T-helper 9 cell (primary cell): ENCODE data around the gene SMAD3.

Source experiments
- DNase-seq: peaks from one replicate; pipeline ENCODE4 v3.0.0-alpha.2; 2020

SMAD3 gene

DNA sequence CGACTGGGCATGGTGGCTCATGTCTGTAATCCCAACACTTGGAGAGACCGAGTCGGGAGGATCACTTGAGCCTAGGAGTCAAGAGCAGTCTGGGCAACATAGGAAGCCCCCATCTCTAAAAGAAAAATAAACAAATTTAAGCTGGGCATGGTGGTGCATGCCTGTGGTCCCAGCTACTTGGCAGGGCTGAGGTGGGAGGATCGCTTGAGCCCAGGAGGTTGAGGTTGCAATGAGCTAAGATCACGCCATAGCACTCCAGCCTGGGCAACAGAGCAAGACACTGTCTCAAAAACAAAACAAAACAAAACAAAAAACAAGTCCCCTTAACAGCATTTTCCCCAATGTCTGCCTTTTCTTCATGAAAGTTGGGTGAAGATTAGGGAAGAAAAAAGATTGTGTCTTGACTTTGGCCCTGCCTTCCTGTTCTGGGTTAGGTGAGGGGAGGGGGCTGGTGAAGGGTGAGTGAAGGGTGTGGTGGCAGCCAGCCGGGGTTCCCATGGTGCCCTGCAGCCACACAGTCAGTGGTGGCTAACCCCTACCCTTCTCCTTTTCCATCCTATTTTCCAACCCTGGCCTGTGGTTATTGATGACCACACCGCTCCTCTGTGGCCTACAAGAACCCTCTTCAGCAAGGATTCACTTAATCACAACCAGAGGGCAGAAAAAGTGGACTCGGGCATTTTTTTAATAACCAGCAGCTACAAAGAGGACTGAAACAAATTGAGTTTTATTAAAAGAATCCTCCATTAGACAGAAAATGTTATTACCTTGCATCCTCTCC, 28.4 kb upstream of the SMAD3 start:
- DNase-seq = no peak

DNA sequence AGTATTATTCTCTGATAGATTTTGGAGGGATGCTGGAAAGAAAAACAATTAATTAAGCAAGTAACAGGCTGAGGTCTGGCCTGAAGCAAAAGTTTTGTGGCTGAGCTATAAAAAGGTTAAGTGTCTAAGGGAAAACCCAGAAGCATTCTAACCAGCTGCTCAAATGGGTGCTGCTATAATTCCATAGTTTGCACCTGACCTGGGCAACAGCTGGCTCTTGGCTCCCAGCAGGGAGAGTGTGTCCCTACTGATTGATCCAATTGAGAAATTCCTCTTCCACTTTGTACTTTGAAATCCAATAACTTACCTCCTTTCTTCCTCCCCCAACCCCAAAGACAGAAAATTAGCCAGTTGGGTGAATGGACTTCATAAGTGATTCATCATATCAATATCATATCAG, 27.7 kb upstream of the SMAD3 start:
- no peak for DNase-seq

DNA sequence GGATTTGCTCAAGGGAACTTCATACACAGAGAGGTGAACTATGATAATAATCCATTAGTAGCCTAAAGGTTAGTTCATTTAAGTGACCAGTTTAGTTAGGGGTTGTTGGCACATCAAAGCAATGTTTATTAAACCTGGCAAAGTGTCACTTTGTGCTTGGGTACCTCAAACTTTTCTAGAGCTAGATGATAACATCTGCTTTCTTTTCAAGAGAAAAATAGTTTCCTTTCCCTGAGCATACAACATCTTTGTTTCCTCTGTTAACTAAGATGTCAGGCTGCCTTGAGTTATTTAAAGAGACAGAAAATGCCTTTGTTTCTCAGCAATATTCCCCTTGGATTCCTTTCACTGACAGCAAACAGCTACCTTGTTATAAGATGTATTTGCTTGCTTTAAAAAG, 26.7 kb upstream of the SMAD3 start:
- DNase-seq = no peak

DNA sequence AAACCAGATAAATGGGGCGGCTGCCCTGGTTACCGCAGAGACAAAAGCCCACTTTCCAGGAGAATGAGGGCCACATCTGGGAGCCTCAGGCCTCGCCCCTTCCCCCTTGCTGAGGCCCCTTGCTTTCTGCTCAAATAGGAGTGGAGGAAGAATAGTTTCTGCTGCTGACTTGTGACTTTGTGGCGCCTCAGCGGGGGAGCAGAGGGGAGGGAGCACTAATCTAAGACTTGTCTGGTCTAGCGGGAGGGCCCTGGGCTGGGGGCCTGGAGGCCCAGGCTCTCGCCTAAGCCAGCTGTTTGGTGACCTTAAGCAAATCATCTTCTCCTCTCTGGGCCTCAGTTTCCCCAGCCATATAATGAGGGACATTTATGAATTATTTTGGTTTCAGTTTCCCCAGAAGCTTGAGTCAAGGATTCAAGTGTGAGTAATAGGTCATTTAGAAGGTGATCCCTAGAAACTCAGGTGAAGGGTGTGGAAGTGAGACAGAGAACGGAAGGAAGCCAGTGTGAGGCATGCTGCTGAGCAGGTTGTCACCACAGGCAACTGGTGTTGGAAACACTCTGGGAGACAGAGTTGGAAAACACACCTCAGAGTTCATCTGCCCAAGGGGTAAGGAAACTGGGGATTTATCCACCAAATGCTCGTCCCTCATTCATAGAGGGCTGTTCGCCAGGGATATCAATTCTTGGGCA, 25.9 kb upstream of the SMAD3 start:
- DNase-seq = no peak

DNA sequence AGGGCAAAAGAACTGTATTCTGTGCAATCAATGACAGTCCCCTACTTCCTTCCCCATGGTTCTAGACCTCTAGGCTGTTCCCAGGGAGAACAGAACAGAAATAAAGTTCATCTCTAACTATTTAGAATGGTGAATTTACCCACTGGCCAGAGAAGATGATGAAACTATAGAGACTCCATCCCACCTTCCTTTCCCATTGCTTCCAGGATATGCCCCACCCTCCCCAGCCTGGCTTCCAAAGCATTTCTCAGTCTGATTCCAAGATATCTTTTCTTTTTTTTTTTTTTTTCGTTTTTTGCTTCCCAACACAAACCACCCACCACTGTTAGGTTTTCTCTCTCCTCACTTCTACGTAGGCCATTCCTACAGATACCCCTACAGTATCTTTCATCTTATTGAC, 25.1 kb upstream of the SMAD3 start:
- no peak for DNase-seq

DNA sequence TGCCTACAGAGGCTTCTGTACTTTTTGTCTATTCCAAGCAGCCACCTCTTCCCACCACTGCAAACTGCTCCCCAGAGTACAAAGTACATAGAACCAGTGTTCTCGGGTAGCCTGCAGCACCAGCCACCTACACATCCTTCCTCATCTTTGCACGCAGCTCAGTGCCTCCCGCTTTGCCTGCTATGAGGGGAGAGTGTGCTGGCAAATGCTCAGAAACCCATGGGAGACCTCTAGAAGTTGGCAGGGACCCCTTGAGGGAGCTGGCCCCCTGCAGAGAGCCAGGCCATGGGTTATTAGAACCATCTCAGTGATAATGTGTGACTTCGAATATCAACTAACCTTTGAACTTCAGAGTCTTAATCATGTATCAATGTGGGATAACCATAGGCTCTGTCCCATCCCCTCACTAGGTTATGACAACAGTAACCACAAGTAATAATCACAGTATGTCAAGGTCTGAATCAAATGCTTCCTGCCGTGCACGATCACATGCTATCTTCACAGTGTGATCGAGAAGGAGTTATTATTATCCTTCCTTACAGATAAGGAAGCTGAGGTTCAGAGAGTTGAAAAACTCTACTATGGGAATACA, 22.8 kb upstream of the SMAD3 start:
- DNase-seq = no peak

DNA sequence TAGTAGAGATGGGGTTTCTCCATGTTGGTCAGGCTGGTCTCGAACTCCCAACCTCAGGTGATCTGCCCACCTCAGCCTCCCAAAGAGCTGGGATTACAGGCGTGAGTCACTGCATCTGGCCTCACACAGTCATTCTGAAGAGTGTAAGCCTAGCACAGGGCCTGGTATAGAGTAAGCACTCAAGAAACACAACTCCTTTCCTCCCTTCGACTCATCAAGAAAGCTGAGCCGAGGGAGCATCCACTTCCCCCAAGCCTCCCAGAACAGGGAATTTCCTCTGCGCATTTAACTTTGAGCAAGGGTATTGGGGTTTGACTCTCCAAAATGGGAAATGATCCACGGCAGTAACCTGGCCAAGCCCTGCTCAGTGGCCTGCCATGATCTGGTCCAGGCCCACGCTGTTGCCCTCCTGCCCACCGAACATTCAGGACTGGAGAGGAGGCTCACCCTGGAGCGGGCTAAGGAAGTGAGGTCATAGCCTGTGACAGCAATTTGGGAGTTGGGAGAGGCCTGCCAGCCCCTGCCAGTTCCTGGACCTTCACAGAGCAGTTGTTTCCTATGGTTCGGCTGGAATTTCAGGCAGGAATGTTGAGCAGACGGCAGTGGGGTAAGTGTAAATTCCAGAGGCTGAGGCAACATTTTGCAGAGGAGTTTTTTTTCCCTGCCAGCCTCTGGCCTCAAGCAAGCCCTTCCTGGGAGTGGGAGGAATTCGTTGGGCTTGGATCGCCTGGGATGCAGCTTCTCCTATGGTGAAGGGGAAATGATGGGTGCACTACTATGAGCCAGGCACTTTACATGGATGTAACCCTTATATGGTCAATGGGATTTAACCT, 21.2 kb upstream of the SMAD3 start:
- no peak for DNase-seq

DNA sequence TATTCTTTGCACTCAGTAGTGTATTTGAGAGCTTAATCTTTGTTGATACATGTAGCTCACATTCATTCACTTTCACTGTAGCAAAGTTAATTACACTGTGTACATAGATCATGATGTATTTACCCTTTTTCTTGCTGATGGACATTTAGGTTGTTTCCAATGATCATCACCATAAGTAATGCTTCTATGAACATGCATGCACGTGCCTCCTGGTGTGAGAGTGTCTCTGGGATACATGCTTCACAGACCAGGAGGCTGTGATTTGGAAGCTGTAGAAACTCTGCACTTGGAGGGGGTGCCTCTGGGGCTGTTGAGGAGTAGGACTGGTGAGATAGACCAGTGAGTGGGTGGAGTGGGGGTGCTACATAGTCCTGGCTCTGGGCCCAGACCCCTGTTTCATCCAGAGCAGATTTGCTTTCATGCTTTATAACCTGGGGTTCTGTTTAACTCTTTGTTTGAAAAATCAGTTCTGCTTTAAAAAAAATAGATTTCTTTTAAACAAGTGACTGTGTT, 18.2 kb upstream of the SMAD3 start:
- DNase-seq = no peak

DNA sequence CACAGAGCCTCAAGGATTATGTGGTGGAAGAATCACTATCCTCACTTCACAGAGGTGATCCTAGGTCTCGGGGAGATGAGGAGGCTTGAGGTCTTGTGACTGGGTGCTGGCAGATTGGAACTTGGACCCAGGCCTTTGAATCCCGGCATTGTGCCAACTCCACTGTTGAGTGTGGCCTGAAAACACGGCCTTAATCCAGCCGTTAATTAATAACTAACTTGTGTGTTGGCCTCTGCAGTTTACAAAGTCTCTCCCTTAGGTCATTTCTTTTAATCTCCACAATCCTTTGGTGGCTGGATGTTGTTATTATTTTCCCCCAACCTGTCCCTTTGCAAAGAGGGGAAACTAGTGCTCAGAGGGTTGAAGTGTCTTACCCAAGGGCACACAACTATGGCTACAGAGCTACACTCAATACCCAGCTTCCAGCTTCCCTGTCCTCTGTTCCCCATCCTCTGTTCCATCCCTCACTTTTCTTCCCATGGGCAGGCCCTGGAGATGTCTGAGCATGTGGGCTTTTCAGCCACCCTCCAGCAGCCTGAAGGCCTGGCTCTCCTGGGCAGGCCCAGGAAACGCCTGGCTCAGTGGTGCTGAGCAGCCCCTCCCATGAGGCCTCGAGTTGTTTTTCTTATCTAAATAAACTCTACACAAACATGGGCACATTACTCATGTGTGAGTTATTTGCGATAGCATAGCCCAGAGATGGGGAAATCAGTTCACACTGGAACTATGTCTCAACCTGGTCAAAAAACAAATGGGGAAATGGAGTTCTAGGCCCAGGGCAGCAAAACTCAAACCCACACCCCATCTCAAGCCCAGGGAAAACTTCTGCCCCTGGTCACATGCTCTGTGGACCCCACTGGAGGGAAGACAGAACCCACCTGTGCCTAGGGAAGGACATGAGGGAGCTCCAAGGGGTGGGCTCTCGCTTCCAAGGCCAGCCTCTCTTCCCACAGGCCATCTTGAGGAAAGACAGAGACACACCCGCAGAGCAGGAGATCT, 16.8 kb upstream of the SMAD3 start:
- no peak for DNase-seq

DNA sequence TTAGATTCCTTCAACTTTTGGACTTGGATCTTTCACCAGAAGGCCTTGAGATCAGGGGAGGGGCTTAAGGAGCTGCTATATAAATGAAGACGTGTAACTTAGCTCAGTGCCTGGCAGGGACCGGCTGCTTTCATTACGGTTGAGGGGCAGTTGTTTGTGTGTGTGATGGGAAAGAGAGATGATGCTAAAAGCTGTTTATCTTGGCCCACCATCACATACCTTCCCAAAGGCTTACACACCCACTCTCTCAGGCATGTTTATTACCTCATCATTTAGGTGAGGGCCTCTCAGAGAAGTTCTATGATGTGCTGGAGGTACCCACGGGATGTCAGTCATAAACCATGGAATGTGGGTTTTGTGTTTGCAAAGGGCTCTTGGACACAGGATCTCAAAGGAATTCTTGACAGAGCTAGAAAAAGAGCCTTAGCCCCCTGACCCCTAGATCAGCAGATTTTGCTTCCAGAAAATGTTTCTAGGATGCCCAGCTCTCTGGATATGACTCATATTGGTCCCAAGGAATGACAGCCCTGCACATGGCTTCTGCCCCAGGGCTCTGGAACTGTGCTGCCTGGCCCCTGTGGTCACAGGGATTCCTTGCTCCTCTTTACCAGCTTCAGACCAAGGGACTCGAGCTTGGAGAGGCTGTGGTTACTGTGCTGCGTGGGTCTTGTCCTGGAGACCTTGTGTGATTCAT, 15.9 kb upstream of the SMAD3 start:
- DNase-seq = no peak

DNA sequence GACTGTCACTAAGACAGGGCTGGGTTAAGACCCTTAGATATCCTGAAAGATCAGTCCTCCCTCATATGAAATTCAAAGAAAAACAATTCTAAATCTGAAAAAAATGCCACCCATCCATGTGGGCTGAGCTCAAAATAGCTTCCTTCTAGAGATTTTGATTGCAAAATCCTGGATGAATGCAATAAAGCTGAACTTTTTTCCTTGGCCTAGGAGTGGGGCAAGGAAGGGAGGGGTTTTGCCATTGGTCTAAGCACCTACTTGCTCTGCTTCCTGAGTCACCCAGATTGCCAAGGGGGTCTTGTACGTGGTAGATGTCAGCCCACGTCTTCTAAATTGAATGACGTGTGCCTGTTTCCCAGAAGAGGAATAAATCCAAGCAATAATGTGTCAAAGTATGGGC, 15.3 kb upstream of the SMAD3 start:
- DNase-seq = no peak

DNA sequence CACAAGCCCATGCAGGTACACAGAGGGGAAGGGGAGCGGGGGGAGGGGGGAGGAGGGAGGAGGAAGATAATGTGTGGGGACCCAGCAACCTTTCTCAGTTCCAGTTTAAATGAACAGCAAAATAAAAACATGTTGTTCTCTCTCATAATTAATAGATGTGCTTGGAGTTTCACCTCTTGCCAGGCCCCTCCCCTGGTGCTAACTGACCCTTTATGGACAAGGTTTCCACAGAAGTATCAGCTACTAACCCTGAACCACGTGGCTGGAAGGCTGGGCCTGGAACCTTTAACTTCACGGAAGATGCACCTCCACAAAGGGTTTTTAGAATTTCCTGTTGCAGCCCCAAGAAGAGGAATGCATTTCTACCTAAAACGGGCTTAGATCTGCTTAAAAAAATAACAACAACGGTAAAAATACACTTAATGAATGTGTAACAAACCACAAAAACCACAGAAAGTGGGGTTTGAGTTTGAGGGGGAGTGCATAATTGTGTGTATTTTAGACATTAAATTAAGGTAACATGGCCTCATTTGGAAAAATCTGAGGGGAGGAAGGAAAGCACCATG, 14.8 kb upstream of the SMAD3 start:
- DNase-seq = no peak

DNA sequence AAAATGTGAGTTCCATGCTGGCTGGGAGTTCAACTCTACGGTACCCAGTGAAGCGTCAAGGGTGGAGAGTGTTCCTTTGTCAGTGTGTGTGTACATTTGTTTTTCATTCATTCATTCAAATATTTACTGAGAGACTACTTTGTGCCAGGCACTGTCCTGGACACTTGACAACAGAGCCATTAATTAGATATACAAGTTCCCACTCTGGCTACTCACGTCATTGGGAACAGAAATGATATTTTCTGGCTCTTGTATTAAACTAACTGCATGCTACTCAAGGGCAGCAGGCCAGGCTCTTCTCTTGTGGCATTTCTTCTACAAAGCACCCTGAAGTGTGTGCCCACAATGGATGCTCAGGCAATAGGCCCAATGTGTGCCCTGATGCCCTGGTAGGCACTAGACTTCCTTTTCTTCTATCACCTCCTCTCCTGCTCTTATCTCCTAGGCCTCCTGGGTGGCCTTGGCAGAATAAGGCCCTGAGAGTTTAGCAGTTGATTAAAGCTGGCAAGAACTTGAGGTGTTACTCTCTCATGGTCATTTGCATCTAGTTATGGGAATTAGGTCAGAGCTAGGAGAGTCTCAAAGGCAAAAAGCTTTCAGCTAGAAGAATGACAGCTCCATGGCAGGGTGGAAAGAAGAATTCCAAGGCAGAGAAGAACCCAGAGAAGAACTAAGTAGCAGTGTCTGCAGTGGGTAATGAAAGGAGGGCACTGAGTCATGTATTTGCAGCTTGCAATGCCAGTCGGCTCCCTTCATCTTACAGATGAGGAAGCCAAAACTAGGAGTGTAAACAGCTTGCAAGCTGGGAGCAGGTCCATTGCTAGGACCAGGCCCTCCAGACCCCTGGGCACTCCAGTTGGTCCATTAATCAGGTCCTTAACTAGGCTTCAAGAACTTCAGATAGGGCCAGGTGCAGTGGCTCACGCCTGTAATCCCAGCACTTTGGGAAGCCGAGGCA, 14.0 kb upstream of the SMAD3 start:
- DNase-seq = no peak

DNA sequence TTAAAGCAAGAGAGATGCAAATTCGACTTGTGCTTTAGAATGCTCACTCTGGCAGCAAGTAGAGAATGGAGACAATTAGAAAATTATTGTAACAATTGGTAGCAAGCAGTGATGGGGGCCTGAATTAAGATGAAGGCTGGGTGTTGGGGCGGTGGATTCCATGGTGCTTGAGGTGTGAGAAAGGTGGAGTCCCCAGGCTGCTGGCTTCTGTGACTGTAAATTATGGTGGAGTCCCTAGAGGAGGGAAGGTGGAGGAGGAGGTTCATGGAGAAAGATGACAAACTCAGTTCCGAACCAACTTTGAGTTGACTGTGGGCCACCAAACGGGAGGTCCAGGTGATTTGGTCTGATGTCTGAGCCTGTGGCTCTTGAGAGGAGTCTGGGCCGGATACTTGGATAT, 10.7 kb upstream of the SMAD3 start:
- DNase-seq = no peak

DNA sequence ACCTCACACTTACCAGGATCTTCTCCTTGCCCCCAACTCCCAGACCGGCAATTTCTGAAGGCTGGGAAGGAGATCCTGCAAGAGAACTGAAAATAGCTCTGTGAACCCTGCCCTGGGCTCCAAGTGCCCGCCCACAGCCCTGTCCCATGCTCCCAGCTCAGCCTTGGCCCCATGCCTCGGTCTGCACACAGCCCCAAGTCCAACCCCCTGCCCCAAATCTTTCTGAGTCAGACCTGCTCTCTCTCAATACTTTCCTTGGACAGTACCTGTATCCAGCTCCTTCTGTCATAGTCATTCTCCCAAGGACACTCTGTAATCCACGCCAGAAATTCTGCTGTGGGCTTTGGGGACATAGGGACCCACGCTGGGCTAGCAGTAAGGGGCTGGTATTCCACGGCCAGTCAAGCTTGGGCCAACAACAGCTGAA, 6.3 kb upstream of the SMAD3 start:
- no peak for DNase-seq

DNA sequence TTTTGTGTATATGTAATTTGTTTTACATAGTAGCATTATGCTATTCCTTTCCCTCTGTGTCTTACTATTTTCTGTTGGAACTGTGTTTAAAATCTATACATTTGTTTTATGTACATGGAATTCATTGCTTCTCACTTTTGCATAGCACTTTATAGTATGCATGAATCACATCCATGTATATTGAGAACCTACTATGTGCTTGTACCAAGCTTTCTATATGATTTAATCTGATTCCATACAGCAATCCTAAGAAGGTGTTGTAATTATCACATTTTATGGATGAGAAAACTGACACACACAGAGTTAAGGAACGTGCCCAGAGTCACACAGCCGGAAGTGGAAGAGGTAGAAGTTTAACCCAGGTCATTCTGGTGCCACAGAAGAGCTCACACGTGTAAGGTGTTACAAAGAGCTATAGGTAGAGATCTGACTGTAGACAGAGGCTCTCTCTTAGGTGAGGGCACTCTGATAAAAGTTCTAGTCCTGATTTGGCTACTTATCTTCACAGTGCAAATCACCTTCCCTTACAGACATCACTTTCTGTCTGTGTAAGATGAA, 3.5 kb upstream of the SMAD3 start:
- DNase-seq = no peak

DNA sequence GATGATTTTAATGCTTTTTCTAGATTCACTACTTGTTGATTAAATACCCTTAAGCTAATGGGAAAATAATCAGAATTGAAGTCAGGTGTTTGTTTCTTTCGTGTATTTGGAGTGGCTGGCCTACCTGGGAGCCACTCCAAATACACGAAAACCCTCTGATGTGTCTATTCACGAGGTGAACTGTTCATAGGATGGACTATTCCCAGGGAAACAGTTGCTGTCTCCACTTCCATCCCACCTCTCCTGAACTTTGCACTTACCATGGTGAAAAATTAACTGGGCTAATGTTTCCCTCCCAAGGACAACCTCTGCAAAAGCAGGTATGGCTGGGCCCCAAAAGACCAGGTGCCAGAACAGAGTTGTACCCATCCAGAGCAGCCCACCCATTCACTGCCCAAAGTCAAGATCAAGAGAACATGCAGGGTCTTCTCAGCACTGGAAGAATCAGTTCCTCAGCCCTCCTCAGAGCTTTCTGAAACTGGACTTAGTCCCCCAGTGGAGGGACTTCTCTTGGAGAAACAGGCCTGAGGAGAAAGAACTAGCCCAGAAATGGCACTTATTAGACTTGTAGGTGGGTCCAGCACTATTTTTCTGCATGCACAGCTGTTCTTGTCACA, 2.9 kb upstream of the SMAD3 start:
- no peak for DNase-seq

DNA sequence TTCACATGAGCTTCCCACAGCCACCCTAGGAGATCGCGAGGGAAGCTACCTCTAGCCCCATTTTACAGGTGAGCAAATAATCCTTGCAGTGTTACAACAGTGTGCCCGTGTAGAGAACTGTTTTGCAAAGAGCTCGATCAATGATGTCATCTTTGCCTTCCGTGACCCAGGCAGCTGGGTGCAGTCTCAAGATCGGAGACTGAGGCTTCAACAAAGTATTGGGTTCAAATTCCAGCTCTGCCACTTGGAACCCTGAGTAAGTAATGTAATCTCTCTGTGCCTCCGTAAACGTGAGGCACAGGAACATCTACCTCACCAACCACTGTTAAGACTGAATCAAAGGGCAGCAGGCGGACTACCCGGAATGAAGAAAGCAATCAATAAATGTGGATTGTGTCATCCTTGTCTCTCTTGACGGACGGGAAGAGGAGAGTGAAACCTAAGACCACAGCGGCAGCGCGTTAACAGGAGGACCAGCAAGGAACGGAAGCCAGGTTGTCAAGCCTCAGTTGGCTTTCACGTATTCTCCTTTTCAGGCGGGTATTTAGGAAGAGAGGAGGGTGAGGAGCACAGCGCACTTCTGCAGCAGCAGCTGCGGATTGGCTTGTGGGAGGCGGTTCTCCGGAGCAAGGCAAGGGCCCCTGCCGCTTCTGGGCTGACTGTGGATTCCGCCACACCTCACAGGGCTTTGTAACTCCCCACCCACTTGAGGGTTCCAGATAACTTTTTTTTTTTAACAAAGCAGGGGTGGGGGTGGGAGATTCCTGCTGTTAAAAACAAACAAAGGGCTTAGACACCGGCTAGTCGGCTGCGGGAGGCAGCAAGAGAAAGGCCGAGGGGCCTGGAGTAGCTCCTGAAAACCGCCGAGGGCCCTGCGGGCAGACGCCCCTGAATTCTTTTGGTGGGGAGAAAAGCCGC, 1.5 kb upstream of the SMAD3 start:
- DNase-seq = no peak
